Gastroesophageal sphincter (tissue), 3 donors: ENCODE measurements around the gene AREL1.

ENCODE experiments used
- POLR2A ChIP-seq, 2 donors: fragments of 450-650 bp; IDR thresholded peaks; one replicate each; pipeline ENCODE4 v1.6.1; 2017; ENCODE audit warnings: antibody characterized with exemption in 2 of 2, mild to moderate bottlenecking in 2 of 2, moderate library complexity in 1 of 2
- TF ChIP-seq, protein P1 (sequence below), 4 experiments: fragments of 200-600 bp in 2 of 4; fragments of 450-650 bp in 2 of 4; sonication (generic) in 1 of 4; IDR thresholded peaks; one replicate each; pipeline ENCODE4 v1.5.1; 2017 to 2019; ENCODE audit warnings: antibody characterized with exemption in 4 of 4, mild to moderate bottlenecking in 2 of 4, moderate library complexity in 2 of 4

DNA sequence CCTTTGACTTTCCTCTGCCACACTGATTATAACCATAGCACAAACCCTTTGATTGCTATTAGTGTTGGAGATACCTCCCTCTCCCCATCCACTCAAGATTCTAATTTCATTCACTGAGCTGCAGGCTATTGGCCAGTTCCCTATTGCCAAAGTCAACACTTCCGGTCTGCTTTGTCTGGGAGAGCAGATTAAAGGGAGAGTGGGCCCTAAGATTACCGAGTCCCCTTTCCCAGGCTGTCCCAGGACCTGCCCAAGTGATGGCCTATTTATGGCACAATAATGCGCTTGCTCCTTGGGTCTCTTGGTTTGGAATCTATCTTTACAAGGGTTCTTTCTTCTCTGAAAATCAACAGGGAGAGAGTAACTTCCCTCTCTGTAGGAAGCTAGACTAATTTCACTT lies 57.9 kb downstream of the AREL1 start:
- TF ChIP-seq, protein P1, sequence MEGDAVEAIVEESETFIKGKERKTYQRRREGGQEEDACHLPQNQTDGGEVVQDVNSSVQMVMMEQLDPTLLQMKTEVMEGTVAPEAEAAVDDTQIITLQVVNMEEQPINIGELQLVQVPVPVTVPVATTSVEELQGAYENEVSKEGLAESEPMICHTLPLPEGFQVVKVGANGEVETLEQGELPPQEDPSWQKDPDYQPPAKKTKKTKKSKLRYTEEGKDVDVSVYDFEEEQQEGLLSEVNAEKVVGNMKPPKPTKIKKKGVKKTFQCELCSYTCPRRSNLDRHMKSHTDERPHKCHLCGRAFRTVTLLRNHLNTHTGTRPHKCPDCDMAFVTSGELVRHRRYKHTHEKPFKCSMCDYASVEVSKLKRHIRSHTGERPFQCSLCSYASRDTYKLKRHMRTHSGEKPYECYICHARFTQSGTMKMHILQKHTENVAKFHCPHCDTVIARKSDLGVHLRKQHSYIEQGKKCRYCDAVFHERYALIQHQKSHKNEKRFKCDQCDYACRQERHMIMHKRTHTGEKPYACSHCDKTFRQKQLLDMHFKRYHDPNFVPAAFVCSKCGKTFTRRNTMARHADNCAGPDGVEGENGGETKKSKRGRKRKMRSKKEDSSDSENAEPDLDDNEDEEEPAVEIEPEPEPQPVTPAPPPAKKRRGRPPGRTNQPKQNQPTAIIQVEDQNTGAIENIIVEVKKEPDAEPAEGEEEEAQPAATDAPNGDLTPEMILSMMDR (IDR thresholded peaks at IDR 0.05) = no peak
- no peak for TF ChIP-seq POLR2A (IDR thresholded peaks at IDR 0.05)
